Keratinocyte (primary cell): ENCODE measurements around the gene DSCAML1.

ENCODE experiments used
- EZH2 ChIP-seq: IDR thresholded peaks from one replicate; pipeline ENCODE4 v1.6.1; 2012; ENCODE audit warnings: inconsistent platforms, mild to moderate bottlenecking, low read length, moderate library complexity
- TF ChIP-seq, protein P1 (sequence below), 3 experiments: IDR thresholded peaks in 1 of 3; conservative IDR thresholded peaks in 1 of 3; optimal IDR thresholded peaks in 1 of 3; 2 replicates in 2 of 3; 3 replicates in 1 of 3; pipeline versions ENCODE3 to v1.5.1; 2011; ENCODE audit warnings: low read length in 3 of 3, mild to moderate bottlenecking in 3 of 3, moderate library complexity in 2 of 3, control low read depth in 1 of 3, inconsistent platforms in 1 of 3; ENCODE audit not compliant: insufficient read depth in 2 of 3; ENCODE audit errors: extremely low read depth in 1 of 3

DNA sequence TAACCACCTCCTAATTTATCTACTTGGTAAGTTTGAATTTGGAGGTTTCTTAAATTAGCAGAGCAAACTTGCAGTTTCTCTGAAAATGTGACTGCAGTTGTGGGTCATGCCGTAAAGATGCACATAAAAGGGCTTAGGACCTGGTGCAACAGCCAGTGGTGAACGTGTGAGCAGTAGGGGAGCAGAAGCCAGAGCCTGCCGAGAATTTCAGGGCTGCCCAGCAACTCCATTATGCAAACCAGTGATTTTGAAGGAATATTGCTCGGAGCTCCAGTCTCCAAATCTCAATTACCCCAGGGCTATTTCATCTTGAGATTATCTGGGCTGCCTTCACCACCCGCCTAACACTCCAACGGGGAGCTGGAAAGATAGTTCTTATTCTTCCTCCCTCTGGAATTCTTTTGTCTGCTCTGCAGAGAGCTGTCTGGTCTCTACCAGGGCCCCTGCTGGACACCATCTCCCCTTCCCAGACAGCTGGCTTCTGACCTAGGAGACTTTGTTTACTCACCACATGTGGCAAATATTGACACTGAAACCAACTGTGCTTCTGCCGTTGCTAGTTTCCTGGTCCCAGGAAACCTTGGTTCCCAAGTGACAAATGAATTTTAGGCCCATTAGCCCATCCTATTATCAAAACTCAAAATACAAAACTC, 93.9 kb downstream of the DSCAML1 start:
- TF ChIP-seq, protein P1, sequence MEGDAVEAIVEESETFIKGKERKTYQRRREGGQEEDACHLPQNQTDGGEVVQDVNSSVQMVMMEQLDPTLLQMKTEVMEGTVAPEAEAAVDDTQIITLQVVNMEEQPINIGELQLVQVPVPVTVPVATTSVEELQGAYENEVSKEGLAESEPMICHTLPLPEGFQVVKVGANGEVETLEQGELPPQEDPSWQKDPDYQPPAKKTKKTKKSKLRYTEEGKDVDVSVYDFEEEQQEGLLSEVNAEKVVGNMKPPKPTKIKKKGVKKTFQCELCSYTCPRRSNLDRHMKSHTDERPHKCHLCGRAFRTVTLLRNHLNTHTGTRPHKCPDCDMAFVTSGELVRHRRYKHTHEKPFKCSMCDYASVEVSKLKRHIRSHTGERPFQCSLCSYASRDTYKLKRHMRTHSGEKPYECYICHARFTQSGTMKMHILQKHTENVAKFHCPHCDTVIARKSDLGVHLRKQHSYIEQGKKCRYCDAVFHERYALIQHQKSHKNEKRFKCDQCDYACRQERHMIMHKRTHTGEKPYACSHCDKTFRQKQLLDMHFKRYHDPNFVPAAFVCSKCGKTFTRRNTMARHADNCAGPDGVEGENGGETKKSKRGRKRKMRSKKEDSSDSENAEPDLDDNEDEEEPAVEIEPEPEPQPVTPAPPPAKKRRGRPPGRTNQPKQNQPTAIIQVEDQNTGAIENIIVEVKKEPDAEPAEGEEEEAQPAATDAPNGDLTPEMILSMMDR (optimal IDR thresholded peaks at IDR 0.05 in 1 of 3, IDR thresholded peaks at IDR 0.05 in 1 of 3, conservative IDR thresholded peaks at IDR 0.05 in 1 of 3; ENCODE audit: extremely low read depth in 1 of 3, insufficient read depth in 2 of 3, low read length in 3 of 3), result no peak
- no peak for TF ChIP-seq EZH2
